Small intestine (tissue), 7 donors: ENCODE results near the gene AHNAK. TPM values are rescaled to one million over a fixed set of nuclear protein-coding genes. Genes with fewer than 3 reads are reported as not detected.

ENCODE experiments used
- DNase-seq, 2 donors: peaks; one replicate each; pipeline versions ENCODE4 v3.0.0 to v3.0.0-alpha.2; 2013
- FAIRE-seq: peaks from 2 replicates; lab custom pipeline; 2012; peaks lifted over from hg19 to GRCh38; lab: Jason Lieb, UNC
- H3K27ac ChIP-seq, 3 donors: one replicate each; pipeline ENCODE4 v1.5.1; 2013; ENCODE audit warnings: low read length in 2 of 3, mild to moderate bottlenecking in 2 of 3, control low read depth in 1 of 3, inconsistent platforms in 1 of 3, low read depth in 1 of 3, moderate library complexity in 1 of 3
- H3K27me3 ChIP-seq, 3 donors: one replicate each; pipeline ENCODE4 v1.6.1; 2013; ENCODE audit warnings: low read length in 3 of 3, inconsistent platforms in 1 of 3; ENCODE audit not compliant: control insufficient read depth in 3 of 3, insufficient read depth in 3 of 3
- H3K36me3 ChIP-seq, 3 donors: one replicate each; pipeline ENCODE4 v1.6.1; 2013; ENCODE audit warnings: low read length in 3 of 3, inconsistent platforms in 1 of 3, low read depth in 1 of 3, mild to moderate bottlenecking in 1 of 3, moderate library complexity in 1 of 3; ENCODE audit not compliant: control insufficient read depth in 3 of 3, insufficient read depth in 2 of 3
- H3K4me1 ChIP-seq, 3 donors: one replicate each; pipeline ENCODE4 v1.6.1; 2013; ENCODE audit warnings: low read length in 2 of 3, inconsistent platforms in 1 of 3, low read depth in 1 of 3, mild to moderate bottlenecking in 1 of 3, moderate library complexity in 1 of 3; ENCODE audit not compliant: control insufficient read depth in 3 of 3, insufficient read depth in 2 of 3
- H3K4me3 ChIP-seq, 3 donors: one replicate each; pipeline ENCODE4 v1.5.1; 2013; ENCODE audit warnings: low read length in 3 of 3, control low read depth in 1 of 3, inconsistent platforms in 1 of 3, low read depth in 1 of 3, mild to moderate bottlenecking in 1 of 3, moderate library complexity in 1 of 3
- H3K9me3 ChIP-seq, 2 donors: one replicate each; pipeline ENCODE4 v1.6.1; 2013; ENCODE audit warnings: low read depth in 1 of 2, low read length in 1 of 2; ENCODE audit not compliant: control insufficient read depth in 2 of 2, insufficient read depth in 1 of 2
- WGBS, 3 donors: extraction: QIAGEN DNeasy Blood & Tissue Kit; methylation state at CpG; one replicate each; pipeline ENCODE4 v1.1.7; 2013; 5-methylcytosine and 5-hydroxymethylcytosine counted together
- polyA plus RNA-seq, 4 donors: library from polyadenylated mRNA; stranded (reverse) in 3 of 4; unstranded in 1 of 4; fragments of 200-250 nt in 3 of 4; fragments of 120-200 nt in 1 of 4; gene quantifications; one replicate each; pipeline versions ENCODE4 v1.2.1 to v1.2.3, GENCODE V29; 2013
- donor health status: healthy with polysubstance abuse.
- donor health status: control.
- donor health status: control.
- donor health status: Bipolar disorder and iron deficiency.
- donor health status: healthy.

The AHNAK gene
- polyA plus RNA-seq, 4 donors = 72.1 to 110 (median 86.8) TPM

DNA sequence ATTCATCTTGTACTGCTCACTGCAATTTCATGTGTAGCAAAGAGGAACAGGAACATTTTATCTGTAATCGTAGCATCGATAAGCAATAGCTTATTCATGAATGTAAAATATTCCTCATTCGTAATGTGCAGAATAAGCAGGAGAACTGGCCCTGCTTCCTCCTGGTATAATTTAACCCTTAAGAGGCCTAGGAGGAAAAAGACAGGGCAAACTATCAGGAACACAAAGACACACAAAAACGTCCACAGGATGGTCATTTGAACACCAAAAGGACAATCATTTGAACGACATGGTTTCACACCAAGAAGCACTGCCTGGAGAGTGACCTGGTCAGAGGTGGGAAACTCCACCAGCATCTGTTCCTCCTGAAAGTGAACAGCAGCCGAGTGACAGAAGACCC is 63.9 kb downstream of the AHNAK start:
- DNase-seq (no peak), FAIRE-seq (no peak)
- H3K9me3 ChIP-seq = no peaks in the 10 kb centered on the region
- 73 to 84% (median 74%) methylated on average over 6 of the region's 6 CpGs for WGBS, 3 donors
- H3K36me3 ChIP-seq = no peaks in the 10 kb centered on the region
- no peaks in the 10 kb centered on the region for H3K27me3 ChIP-seq
- H3K27ac ChIP-seq = no peak overlapping the region
- H3K4me3 ChIP-seq = no peak overlapping the region
- peaks cover 0 to 11% (median 0%) of the 10 kb centered on the region in 3 donors for H3K4me1 ChIP-seq

DNA sequence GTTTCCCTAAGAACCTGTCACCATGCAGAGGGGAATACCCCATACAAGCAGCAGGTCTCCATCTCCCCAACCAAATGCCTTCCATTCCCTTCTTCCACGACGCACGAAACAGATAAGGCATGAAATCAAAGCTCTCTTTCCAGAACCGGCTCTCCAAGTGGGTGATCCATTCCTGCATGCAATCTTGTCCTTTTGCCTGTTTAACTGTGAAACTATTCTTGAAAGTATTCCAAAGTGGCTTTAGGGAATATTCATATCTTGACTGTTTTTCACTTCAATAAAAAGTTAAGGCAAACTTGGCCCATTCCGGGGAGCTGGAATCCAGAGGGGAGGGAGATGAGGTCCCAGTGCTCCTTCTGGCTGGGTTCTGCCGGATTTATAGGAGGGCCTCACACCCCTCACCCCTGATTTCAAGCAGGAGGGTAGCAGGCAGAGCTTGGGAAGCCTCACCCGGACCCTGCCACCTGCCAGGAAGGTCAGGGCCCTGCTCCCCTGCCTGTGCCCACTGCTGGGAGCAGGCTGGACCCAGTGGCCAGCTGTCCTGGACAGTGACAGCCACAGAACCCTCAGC is 66.9 kb downstream of the AHNAK start:
- DNase-seq (no peak), FAIRE-seq (no peak)
- no peaks in the 10 kb centered on the region for H3K27me3 ChIP-seq
- H3K27ac ChIP-seq = peak overlapping the region in 2 of 3 donors; percentile 38 to 52
- H3K4me3 ChIP-seq = no peak overlapping the region
- no peaks in the 10 kb centered on the region for H3K36me3 ChIP-seq
- H3K4me1 ChIP-seq = peaks cover 0 to 11% (median 0%) of the 10 kb centered on the region in 3 donors
- 71 to 80% (median 72%) methylated on average over 7 of the region's 7 CpGs for WGBS, 3 donors
- H3K9me3 ChIP-seq = no peaks in the 10 kb centered on the region

DNA sequence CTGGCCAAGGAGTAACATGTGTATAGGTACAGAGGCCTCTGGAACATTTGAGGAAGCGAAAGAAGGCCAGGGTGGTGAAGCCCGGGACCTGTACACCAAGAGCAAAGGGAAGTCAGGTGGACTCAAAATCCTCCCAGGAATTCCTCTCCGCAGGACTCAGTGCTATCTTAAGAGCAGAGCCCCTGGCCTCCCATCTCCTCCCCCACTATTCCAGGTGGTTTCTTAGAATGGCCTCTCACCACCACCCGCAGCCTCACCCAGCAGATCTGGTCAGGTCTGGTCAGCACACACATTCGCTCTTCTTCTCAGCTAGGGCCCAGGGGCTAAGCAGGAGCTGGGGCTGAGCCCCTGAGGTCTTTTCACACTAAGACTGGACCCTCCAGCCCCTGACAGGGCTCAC is 68.7 kb downstream of the AHNAK start:
- 83 to 93% (median 88%) methylated on average over 5 of the region's 5 CpGs for WGBS, 3 donors
- DNase-seq (no peak), FAIRE-seq (no peak)
- Histone ChIP-seq H3K36me3 (no peaks in the 10 kb centered on the region), H3K4me1 (peaks cover 0 to 11% (median 0%) of the 10 kb centered on the region in 3 donors), H3K27ac (no peak overlapping the region), H3K9me3 (no peaks in the 10 kb centered on the region), H3K27me3 (no peaks in the 10 kb centered on the region), H3K4me3 (no peak overlapping the region)

DNA sequence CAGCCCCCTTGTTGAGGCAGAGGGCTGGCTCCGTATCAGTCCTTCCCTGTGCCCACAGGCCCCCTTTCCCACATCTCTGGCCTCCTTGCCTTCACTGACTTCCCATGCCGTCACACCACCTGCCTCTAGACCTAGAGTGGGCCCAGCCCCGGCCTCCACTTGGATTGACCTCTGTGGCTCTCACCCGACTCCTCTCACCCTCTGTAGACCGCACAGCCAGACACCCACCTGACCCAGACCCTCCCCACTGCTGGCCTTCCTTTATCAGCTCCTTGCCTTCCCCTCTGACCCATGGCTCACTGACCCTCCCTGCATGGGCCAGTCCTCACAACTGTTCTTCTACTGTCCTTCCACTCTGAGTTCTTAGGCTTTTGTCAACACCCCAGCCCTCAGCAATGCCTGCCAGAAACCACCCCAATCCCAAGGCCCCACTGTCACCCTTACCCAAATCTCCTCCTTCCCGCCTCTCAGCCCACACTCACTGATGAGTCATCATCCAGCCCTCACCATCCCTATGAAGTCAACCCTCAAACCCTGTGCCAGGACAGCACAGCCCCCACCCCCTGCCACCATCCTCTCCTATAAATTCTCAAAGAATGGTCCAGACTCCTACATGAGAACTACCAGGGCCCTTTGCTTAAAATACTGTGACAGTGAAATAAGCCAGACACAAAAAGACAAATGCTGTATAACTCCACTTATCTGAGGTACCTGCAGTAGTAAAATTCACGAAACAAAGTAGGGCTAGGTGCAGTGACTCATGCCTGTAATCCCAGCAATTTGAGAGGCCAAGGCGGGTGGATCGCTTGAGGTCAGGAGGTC is 74.3 kb downstream of the AHNAK start:
- DNase-seq = peak in 1 of 2 donors; percentile 29
- no peak for FAIRE-seq
- no peaks in the 10 kb centered on the region for H3K9me3 ChIP-seq
- no peaks in the 10 kb centered on the region for H3K36me3 ChIP-seq
- no peaks in the 10 kb centered on the region for H3K27me3 ChIP-seq
- H3K27ac ChIP-seq = peak overlapping the region in 1 of 3 donors; percentile 39
- peaks cover 0 to 8% (median 0%) of the 10 kb centered on the region in 3 donors for H3K4me1 ChIP-seq
- 62 to 80% (median 68%) methylated on average over 9 of the region's 9 CpGs for WGBS, 3 donors
- H3K4me3 ChIP-seq = no peak overlapping the region

DNA sequence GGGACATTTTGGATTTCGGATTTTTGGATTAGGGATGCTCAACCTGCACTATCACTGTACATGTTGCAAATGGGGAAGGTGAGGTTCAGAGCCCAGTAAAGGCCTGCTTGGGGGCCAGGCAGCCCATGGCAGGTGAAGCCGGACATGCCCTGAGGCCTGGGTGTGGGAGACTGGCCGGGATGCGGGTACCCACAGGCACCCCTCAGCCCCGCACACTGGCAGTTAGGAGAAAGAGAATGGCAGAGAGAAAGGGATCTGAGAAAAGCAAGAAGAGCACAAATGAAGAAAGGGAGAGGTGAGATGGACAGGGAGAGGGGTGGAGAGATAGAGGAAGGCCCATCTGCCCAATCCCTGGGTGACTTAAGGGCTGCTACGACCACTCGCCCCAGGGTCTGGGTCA is 75.0 kb downstream of the AHNAK start:
- DNase-seq = no peak
- Histone ChIP-seq H3K9me3 (no peaks in the 10 kb centered on the region), H3K27me3 (no peaks in the 10 kb centered on the region), H3K36me3 (no peaks in the 10 kb centered on the region), H3K4me1 (peaks cover 0 to 8% (median 0%) of the 10 kb centered on the region in 3 donors), H3K27ac (no peak overlapping the region), H3K4me3 (no peak overlapping the region)
- WGBS, 3 donors = 95 to 97% (median 96%) methylated on average over 7 of the region's 7 CpGs
- FAIRE-seq = no peak

DNA sequence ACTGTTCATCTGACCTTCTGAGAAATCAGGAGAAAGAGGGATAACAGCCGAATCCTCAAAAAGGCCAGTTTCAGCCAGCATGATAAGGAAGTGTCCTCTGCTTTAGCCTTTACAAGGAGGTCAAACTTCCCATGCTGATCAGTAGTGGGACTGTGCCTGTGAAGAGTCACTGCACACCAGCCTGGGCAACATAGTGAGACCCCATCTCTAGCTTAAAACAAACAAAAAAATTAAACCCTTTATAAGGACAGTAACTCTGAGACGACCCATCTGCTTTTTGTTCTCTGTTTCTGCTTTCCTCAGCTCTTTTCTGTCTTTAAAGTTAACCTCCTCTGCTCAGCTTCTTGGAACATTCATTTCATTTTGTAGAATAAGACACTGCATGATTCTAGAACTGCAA is 78.0 kb downstream of the AHNAK start:
- no peak for DNase-seq
- H3K27me3 ChIP-seq = no peaks in the 10 kb centered on the region
- no peak overlapping the region for H3K27ac ChIP-seq
- no peaks in the 10 kb centered on the region for H3K36me3 ChIP-seq
- WGBS, 3 donors = 76 to 88% (median 82%) methylated on average over 2 of the region's 2 CpGs
- no peak overlapping the region for H3K4me3 ChIP-seq
- peaks cover 0 to 8% (median 0%) of the 10 kb centered on the region in 3 donors for H3K4me1 ChIP-seq
- H3K9me3 ChIP-seq = no peaks in the 10 kb centered on the region
- FAIRE-seq = no peak

DNA sequence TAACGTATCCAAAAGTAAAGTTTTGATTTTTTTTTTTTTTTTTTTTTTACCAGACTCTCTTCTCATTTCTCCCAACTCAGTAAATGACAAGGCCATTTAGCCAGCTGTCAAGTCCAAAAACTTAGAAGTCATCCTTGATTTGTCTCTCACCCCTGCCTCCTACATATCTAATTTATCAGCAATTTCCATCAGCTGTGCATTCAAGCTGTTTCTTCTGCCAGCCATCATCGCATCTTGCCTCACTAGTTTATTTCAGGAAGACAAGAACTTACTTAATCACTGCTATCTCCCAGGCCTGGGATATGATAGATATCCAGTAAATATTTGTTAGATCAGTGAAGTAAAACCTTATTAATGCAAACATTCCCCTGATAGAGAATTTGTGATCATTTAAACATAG is 80.2 kb downstream of the AHNAK start:
- no peak for DNase-seq
- H3K36me3 ChIP-seq = no peaks in the 10 kb centered on the region
- no peaks in the 10 kb centered on the region for H3K9me3 ChIP-seq
- no peak overlapping the region for H3K27ac ChIP-seq
- peaks cover 0 to 2% (median 0%) of the 10 kb centered on the region in 3 donors for H3K4me1 ChIP-seq
- FAIRE-seq = no peak
- no peaks in the 10 kb centered on the region for H3K27me3 ChIP-seq
- 77 to 89% (median 86%) methylated on average over 2 of the region's 2 CpGs for WGBS, 3 donors
- H3K4me3 ChIP-seq = no peak overlapping the region

DNA sequence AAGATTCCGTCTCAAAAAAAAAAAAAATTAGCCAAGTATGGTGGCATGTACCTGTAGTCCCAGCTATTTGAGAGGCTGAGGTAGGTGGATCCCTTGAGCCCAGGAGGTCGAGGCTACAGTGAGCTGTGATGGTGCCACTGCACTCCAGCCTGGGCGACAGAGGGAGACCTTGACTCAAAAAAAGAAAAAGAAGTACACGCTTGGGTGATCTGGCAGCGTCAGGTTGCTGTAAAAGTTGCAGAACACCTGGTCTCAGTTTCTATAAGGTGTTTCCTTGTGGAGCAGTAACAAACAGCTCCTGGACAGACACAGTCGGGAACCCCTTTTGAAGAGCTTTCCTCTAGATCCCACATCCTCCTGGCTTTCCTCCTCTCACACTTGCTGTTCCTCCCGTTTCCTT is 82.0 kb downstream of the AHNAK start:
- DNase-seq (no peak), FAIRE-seq (no peak)
- no peak overlapping the region for H3K27ac ChIP-seq
- H3K4me1 ChIP-seq = peaks cover 0 to 2% (median 0%) of the 10 kb centered on the region in 3 donors
- H3K9me3 ChIP-seq = no peaks in the 10 kb centered on the region
- no peaks in the 10 kb centered on the region for H3K27me3 ChIP-seq
- H3K4me3 ChIP-seq = no peak overlapping the region
- no peaks in the 10 kb centered on the region for H3K36me3 ChIP-seq
- WGBS, 3 donors = 20 to 64% (median 29%) methylated on average over 7 of the region's 7 CpGs
